AG04449 (cell line): Measurements from ENCODE around the gene ZNF335.
"Not testable (repeated sequence)": the region's sequence is repeated elsewhere in the genome, so short reads cannot be mapped to it uniquely, and the experiment has no call there.

Experiments used
- CTCF ChIA-PET: fragments of 350-600 bp; formaldehyde crosslinking; extraction: SDS; loops from one replicate; lab custom pipeline; 2021; ENCODE audit warnings: antibody characterized with exemption; lab: Yijun Ruan, JAX
- POLR2A ChIA-PET: fragments of 400-600, 350-600 bp; formaldehyde crosslinking; extraction: SDS; loops from one replicate; lab custom pipeline; 2020; ENCODE audit warnings: antibody characterized with exemption, inconsistent platforms; lab: Yijun Ruan, JAX
- DNase-seq: peaks from one replicate; pipeline ENCODE4 v3.0.0-alpha.2; 2010; ENCODE audit warnings: low read depth, low spot score
- H3K4me3 ChIP-seq: 2 replicates; pipeline ENCODE4 v1.5.1; 2011; ENCODE audit warnings: low read depth, mild to moderate bottlenecking, control low read depth, low read length
- CTCF ChIP-seq: IDR thresholded peaks from one replicate; pipeline ENCODE4 v1.5.1; 2011; ENCODE audit warnings: mild to moderate bottlenecking, moderate library complexity, low read length, control low read depth, inconsistent platforms; ENCODE audit not compliant: insufficient read depth; ENCODE audit errors: missing control alignments

ZNF335 gene

DNA sequence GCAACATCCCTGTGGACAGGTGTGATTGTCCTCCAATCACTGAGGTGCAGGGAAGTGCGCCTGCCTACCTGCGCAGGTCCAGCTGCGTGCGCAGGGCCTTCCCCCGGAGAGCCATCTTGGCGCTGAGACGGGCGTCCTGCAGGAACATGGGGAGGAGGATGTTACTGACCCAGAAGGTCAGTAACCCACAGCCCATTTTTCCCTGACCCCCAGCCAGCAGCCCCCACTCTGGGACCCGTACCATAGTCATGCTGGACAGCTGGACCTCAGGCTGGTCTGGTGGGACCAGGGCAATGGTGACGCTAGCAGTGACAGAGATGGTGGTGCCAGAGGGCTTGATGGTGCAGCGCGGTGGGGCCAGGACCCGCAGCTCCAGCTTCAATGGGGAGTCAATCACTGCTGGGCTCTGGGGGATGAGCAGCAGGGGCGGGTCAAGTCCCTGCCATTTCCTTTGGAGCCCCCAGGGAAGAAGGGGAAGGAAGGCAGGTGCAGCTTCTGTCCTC is 69.8 kb downstream of the ZNF335 start:
- CTCF ChIA-PET: interaction anchor here (1.0 to 1.1 kb wide), 2 partner anchors 11 to 13 kb away, joined by 3 read pairs; partner anchors contain the start of genes CTSA and NEURL2
- no peak overlapping the region for H3K4me3 ChIP-seq
- POLR2A ChIA-PET: interaction anchor here (1.0 to 2.0 kb wide), 2 partner anchors 9 to 32 kb away, joined by 4 to 7 read pairs; partner anchors contain the start of gene PCIF1
- DNase-seq: no peak
- no peak for TF ChIP-seq CTCF

DNA sequence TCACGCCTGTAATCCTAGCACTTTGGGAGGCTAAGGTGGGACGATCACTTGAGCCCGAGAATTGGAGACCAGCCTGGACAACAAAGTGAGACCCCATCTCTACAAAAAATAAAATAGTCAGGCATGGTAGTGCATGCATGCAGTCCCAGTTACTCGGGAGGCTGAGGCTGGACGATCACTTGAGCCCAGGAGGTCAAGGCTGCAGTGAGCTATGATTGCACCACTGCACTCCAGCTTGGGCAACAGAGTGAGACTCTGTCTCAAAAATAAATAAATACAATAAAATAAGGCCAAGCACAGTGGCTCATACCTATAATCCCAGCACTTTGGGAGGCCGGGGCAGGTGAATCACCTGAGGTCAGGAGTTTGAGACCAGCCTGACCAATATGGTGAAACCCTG is 70.7 kb downstream of the ZNF335 start:
- not testable (repeated sequence) for DNase-seq, H3K4me3 ChIP-seq
- CTCF ChIA-PET: interaction anchor here (1.1 to 3.6 kb wide), 2 partner anchors 10 to 12 kb away, joined by 3 to 16 read pairs; partner anchors contain the start of genes CTSA and NEURL2
- POLR2A ChIA-PET: interaction anchor here (1.0 to 2.0 kb wide), 2 partner anchors 8 to 33 kb away, joined by 4 to 7 read pairs; partner anchors contain the start of gene PCIF1

DNA sequence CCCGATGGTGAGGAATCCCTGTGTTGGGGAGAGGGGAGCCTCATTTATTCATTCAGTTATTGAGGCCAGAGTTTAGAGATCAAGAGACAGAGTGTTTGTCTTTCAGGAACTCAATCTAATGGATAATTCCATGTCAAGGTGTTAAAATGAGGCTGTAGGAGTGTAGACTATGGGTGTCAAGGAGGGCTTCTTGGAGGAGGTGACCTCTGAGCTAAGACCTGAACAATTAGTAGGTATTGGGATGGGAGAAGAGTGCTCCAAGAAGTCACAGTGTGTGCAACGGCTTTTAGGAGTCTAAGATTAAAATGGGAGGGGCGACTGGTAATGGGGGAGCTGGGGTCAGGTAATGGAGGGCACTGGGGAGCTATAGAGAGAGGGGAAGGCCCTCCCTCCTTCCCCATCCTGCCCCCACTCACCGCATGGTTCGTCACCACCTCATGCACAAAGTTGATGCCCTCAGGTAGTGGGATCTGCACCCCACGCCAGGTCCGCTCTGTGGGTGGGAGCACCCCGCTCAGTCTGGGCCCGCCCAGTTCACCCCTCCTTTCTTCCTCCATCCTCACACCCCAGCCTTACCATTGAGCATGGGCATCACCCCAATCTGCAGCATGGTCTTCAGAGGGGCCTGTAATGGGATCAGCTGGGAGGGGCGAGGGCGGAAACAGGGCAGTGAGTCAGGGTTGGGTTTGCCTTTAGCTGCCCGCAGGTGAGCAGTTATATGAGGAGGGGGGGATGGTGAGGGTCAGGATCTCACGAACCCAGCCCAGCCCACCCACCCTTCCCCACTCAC is 72.8 kb downstream of the ZNF335 start:
- ChIA-PET CTCF (interaction anchor here (1.0 to 3.6 kb wide), 6 partner anchors 8 to 71 kb away, joined by 3 to 16 read pairs (median 4); partner anchors contain the start of genes CTSA and NEURL2), POLR2A (no interaction called here)
- TF ChIP-seq CTCF: no peak
- DNase-seq: no peak
- H3K4me3 ChIP-seq: no peak overlapping the region
